ENCODE measurements around the gene MPV17L2. TPM values are rescaled to one million over a fixed set of nuclear protein-coding genes. Genes with fewer than 3 reads are reported as not detected.

Gene MPV17L2
- total RNA-seq, 6 experiments from 2014 or later = 6.5 to 26.4 (median 7.5) TPM

DNA sequence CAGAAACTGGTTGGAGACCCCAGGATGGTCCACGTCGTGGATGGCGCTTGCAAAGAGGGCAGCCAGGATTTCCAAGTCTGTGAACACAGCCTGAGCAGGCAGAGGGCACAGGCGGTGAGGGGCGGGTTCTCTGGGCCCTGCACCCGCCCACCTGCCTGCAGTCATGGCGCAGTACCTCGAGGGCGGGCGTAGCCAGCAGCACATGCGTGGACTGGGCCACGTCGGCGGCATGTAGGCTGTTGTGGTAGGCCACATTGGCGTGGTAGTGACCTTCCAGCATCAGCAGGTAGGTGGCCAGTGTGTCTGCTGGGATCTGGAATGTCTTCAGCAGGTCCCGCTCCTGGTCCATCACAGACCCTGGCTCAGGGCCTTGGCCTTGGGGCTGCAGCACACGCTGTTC, 25.1 kb downstream of the MPV17L2 start:
- DNase-seq = no peak
- TF ChIP-seq CTCF (IDR thresholded peaks at IDR 0.05) (no peak), POLR2A (IDR thresholded peaks at IDR 0.05) (no peak)
- Histone ChIP-seq H3K4me3 (no peak overlapping the region), H3K9me3 (no peaks in the 10 kb centered on the region), H3K27me3 (no peaks in the 10 kb centered on the region), H3K27ac (no peak overlapping the region), H3K36me3 (no peaks in the 10 kb centered on the region), H3K4me1 (no peaks in the 10 kb centered on the region)
- WGBS (ENCODE audit: insufficient coverage, low coverage, low lambda C conversion rate, missing lambda C conversion rate) = 100% methylated on average over 3 of the region's 17 CpGs
- no peak for ATAC-seq
- intact Hi-C loops (cut with DNase I) = no loop called here

GRCh38 chr19:18218600-18218999, 25.6 kb downstream of the MPV17L2 start:
- intact Hi-C loops (cut with DNase I) = no loop called here
- ATAC-seq (no peak), DNase-seq (no peak)
- TF ChIP-seq POLR2A (IDR thresholded peaks at IDR 0.05) (no peak), CTCF (IDR thresholded peaks at IDR 0.05) (no peak)
- Histone ChIP-seq H3K4me3 (no peak overlapping the region), H3K27ac (no peak overlapping the region), H3K9me3 (no peaks in the 10 kb centered on the region), H3K36me3 (no peaks in the 10 kb centered on the region), H3K27me3 (no peaks in the 10 kb centered on the region), H3K4me1 (no peaks in the 10 kb centered on the region)
- 85% methylated on average over 3 of the region's 3 CpGs for WGBS (ENCODE audit: insufficient coverage, low coverage, low lambda C conversion rate, missing lambda C conversion rate)

DNA sequence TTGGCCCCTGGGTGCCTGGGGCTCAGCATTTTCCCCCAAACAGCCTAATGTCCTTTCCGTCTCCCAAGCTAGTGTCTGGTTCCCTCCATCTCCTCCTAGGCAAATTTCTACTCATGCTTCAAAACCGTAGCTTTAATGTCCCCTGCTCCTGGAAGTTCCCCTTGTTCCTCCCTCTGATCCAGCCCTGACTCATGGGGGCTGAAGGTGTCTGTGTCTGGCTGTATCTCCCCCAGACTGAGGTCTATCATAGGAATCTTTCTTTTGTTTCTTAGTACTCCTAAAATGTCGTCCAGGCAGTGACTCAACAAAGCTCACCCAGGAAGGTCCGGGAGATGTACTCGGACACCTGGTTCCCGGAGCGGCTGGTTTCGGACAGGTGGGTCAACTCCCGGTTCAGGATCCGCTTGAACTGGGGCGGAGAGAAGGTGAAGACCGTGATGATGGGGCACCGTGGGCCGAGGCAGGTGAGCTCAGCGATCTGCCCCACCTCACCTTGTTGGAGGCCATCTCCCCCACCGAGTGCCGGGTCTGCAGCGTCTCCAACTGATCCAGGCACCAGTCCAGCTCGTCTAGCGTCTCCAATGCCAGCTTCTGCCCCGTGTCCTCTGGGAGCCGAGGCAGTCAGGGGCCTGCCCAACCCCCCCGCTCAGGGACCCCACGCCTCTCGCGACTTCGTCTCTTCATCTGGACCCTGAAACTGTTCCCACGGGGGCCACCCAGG, 27.1 kb downstream of the MPV17L2 start:
- TF ChIP-seq POLR2A (IDR thresholded peaks at IDR 0.05) = no peak
- TF ChIP-seq CTCF (IDR thresholded peaks at IDR 0.05) = no peak
- WGBS (ENCODE audit: insufficient coverage, low coverage, low lambda C conversion rate, missing lambda C conversion rate) = 69% methylated on average over 16 of the region's 28 CpGs
- no peak for DNase-seq
- peaks cover 0 to 4% (median 2%) of the 10 kb centered on the region in 4 donors for H3K4me1 ChIP-seq
- no peaks in the 10 kb centered on the region for H3K36me3 ChIP-seq
- intact Hi-C loops (cut with DNase I) = no loop called here
- no peak overlapping the region for H3K27ac ChIP-seq
- no peak overlapping the region for H3K4me3 ChIP-seq
- no peaks in the 10 kb centered on the region for H3K9me3 ChIP-seq
- peaks cover 0 to 3% of the 10 kb centered on the region in 2 donors for H3K27me3 ChIP-seq
- ATAC-seq = no peak

DNA sequence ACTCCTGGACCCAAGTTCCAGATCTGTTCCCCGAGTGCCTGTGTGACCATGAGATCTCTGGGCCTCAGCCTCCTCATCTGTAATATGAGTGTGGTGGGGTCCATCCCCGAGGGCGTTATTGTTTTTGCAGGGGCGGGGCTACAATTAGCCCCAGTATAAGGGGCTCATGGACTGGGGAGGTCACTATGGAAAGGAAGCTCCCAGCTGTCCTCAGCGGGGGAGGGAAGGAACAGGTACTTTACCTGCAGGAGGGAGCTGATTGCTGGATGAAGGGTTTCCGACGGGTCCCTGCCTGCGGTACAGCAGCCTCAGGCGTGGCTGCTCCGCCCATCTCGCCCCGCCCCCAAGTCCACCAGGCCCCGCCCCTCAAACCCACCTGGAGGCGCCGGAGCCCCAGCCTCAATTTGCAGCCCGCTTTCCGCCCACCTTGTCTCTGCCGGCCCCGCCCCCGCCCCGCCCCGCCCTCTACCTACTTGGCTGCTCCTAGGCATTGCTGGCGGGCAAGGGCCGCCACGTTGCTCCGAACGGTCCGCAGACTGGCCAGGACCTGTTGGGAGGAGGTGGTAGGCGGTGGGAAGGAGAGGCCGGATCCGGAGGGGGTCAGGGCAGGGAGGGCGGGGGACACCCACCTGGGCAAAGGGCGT, 27.7 kb downstream of the MPV17L2 start:
- intact Hi-C loops (cut with DNase I) = no loop called here

More for the DNA sequence above, 27.7 kb downstream of the MPV17L2 start:
- ATAC-seq = no peak
- Histone ChIP-seq H3K9me3 (no peaks in the 10 kb centered on the region), H3K27me3 (peaks cover 0 to 9% of the 10 kb centered on the region in 2 donors), H3K4me3 (no peak overlapping the region), H3K4me1 (peaks cover 0 to 9% (median 4%) of the 10 kb centered on the region in 4 donors), H3K36me3 (no peaks in the 10 kb centered on the region), H3K27ac (no peak overlapping the region)
- TF ChIP-seq POLR2A (IDR thresholded peaks at IDR 0.05) = no peak
- TF ChIP-seq CTCF (IDR thresholded peaks at IDR 0.05) = no peak
- 11% methylated on average over 19 of the region's 33 CpGs for WGBS (ENCODE audit: insufficient coverage, low coverage, low lambda C conversion rate, missing lambda C conversion rate)
- DNase-seq = no peak
